GM21529 (cell line): ENCODE results near the gene STX17.
"Not testable (repeated sequence)": the region's sequence is repeated elsewhere in the genome, so short reads cannot be mapped to it uniquely, and the experiment has no call there.

Experiments
- ATAC-seq: cut with Tn5 transposase; IDR thresholded peaks from one replicate; pipeline ENCODE4 v1.9.1; 2021; ENCODE audit not compliant: unreplicated experiment

STX17 gene

DNA sequence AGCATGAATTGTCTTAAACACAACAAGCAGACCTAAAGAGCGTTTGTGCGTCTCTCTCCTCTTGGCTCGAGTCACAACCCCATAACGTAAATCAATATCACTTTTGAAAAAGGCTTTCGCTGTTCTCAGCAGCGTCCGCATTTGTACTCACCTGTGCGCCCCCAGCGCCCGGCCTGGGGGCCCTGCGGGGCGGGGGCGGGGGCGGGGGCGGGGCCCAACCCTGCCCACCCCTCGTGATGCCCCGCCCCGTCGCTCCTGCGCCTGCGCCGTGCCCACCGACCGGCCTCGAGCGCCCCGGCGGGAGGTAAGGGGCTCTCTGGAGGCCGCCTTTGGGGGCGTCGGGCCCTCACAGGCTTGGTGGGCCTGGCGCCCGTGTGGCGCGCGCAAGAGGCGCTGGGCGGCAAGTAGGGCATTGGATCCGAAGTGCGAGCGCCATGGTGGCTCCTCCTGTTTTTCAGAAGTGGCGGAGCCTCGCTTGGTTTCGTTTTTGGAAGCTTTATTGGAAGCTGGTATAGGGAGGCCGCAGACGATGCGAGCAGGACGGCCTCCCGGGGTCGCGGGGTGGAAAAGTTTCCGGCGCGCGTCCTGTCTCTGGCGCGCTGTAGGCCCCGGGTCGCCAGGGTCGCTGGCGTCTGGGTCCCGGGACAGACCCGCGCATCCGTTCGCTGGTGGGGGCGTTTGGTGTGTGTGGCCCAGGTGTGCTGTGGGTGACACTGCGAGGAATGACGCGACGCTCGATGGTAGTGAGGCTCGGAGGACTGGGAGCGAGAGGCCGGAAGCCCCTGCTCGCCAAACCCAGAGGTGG is at the start of gene STX17:
Gene STX17 (plus strand): TSS at position 252 of the 805 bp plus-strand sequence. CDS start 8,586 bp downstream, outside the sequence.
- ATAC-seq: peak; percentile 88

DNA sequence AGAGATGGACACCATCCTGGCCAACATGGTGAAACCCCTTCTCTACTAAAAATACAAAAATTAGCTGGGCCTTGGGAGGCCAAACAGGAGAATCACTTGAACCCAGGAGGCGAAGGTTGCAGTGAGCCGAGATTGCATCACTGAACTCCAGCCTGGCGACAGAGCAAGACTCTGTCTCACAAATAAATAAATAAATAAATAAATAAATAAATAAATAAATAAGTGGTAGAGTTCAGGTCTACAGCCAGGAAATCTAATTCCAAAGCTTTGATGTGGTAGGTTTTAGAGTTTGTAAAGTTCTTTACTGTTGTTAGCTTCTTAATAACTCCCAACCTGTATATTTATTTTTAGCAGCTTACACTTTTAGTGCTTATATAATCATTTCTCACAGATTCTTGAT is 48.9 kb upstream of the STX17 start:
- not testable (repeated sequence) for ATAC-seq

DNA sequence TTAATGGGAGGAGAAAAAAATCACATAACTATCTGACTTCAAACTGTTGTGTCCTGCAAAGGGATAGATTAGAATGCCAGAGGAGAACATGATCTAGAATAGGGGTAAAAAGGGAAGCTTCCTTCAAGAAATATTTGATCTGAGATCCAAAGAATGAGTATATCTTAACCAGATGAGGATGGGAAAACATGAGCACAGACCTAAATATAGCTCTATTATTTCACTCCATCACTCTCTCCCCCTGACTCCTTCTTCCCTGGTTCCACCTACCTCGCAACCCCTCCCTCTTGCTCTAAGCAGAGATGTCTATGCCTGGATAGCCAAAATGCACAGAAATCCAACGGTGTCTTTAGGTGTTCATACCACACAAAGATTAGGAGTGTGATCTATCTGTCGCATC is 48.4 kb upstream of the STX17 start:
- ATAC-seq: no peak

DNA sequence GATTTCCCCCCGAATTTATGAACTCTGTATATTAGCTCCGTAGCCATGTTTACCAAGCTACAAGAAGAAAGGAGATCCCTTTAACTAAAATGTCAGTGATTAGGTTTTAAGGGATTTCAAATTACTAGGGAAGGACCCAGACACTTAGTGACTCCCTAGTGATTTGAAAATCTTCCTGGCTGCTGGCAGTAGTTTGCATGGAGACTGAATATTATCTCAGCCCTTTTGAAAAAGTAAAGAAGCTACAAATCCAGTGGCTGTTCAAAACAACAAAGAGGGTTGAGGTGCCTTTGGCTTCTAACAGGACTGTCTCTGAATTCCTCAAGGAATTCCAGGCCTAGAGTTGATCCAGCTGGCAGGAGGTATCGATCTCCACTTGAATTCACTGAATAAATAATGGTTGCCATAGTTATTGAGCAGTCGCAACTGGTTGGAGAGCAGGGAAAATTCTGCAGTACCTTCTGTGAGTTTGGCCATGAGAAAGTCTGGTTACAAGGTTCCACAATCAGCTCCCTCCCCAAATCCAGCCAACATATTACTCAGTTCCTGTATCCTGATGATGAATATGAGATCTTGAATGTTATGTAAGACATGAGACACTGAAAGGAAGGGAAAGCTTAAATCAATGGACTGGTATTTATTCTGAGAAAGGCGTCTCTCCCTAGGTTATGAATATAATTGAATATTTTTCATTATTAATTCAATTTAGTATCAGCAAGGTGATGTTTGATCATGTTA is 47.0 kb upstream of the STX17 start:
- ATAC-seq: no peak

DNA sequence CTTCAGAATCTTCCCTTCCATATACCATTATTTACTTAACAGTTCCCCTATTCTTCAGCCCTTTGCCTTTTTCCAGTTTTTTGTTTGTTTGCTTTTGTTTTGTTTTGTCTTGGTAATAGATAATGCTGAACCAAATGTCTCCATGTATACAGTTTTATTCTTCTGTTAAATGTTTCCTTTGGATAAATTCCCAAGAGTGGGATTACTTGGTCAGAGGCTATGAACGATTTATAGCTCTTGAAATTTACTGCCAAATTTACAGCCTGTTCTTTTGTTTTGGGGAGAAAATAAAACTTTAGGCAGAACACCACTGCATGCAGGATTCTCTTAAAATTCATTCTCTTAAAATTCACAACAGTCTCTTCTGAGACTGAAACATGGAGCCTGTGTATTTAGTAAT is 46.2 kb upstream of the STX17 start:
- ATAC-seq: no peak

DNA sequence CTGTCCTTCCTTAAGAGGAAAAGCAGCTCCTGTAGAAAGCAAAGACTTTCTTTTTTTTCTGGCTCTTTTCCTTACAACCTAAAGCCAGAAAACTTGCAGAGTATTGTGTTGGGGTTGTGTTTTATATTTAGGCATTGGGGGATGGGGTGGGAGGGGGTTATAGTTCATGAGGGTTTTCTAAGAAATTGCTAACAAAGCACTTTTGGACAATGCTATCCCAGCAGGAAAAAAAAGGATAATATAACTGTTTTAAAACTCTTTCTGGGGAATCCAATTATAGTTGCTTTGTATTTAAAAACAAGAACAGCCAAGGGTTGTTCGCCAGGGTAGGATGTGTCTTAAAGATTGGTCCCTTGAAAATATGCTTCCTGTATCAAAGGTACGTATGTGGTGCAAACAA is 42.5 kb upstream of the STX17 start:
- ATAC-seq: no peak

DNA sequence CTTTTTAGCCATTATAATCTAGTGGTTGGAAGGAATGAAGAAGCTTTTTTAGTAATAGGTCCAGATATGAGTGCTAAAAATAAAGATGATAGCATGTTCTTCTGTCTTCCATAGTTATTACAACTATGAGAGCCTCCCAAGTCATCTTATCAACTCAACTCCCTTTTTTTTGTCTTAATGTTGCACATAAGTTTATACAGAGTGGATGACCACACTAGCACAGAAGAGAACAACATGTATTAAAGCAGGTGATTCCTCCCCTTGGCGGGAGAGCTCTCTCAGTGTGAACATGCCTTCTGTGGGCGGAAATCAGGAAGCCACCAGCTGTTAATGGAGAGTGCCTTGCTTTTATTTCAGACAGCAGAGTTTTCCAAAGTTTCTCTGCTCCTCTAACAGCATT is 40.1 kb upstream of the STX17 start:
- ATAC-seq: no peak

DNA sequence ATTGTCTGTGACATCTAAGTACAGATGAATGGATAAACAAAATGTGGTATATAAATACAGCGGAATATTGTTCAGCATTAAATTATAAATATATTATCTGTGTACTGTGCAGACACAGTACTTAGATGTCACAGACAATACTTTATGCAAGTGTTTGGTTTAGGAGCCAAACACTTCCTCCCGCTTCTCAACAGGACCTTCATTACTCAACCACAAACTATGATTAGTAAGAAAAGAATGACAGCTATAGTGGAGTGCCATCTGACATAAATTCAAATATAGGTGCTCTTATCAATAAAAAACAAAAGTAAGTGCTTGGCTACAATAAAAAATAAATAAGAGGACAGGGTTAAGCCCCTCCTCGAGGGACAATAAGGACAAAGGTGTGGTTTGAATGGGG is 38.9 kb upstream of the STX17 start:
- ATAC-seq: peak; percentile 25

DNA sequence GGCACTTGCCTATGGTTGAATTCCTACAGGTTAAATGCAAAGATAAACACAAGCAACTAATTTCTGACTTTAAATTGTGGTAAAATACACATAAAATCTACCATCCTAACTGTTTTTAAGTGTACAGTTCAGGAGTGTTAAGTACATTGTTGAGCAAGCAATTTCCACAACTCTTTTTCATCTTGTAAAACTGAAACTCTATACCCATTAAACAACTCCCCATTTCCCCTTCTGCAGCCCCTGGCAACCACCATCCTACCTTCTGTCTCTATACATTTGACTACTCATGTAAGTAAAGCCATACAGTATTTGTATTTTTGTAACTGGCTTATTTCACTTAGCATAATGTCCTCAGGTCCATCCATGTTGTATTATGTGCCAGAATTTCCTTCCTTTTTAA is 38.5 kb upstream of the STX17 start:
- ATAC-seq: peak; percentile 67

DNA sequence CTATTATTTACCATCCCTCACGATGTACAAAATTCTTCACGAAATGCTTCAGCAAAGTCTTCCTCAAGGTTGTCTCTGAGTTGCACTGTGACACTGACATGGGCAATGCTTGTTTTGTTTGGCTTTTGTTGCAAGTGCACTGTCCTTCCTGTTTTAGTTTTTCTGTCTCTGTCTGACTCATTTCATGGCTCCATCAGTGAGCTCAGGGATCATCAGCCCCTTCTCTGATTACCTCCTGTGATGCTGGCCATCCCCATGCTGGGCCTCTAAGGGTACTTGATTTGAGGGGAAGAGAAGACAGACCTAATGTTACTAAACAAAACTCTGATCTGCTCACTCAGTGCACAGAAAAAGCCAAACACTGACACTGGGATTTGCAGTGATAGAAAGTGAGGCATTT is 37.6 kb upstream of the STX17 start:
- ATAC-seq: peak; percentile 77

DNA sequence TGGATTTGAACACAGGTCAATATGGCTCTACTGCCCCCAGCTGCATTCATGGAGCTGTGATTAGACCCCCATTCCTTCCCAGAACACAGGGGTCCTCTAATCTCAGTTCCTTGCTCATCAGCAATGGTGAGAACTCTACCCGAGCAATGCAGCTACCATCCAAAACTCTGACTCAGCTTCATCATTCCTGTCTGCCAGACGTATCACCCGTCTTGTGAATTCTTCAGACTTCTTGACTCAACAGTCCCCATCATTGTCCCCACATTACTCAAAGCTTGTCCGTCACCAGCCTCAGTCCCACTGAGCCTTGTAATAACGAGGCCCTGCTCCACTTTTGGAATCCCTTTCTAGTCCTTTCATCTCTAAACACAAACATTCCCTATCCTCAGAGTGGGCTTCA is 36.3 kb upstream of the STX17 start:
- ATAC-seq: no peak

DNA sequence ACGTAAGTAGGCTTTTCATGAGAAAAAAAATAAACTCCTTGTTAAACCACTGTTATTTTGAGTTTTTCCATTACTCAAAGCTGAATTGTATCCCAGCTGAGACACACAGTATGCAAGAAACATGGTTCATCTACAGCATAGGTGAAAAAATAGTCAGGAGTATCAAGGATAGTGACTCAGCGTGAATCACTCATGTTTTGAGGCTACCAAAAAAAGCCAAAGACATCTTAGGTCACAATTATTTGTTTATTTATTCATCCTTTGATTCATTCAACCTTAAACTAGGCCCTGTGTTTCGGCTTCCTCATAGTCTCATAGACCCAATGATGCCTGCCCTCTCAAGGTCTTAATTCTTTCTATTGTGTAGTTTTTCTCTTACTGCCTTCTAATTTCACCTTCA is 32.9 kb upstream of the STX17 start:
- no peak for ATAC-seq

DNA sequence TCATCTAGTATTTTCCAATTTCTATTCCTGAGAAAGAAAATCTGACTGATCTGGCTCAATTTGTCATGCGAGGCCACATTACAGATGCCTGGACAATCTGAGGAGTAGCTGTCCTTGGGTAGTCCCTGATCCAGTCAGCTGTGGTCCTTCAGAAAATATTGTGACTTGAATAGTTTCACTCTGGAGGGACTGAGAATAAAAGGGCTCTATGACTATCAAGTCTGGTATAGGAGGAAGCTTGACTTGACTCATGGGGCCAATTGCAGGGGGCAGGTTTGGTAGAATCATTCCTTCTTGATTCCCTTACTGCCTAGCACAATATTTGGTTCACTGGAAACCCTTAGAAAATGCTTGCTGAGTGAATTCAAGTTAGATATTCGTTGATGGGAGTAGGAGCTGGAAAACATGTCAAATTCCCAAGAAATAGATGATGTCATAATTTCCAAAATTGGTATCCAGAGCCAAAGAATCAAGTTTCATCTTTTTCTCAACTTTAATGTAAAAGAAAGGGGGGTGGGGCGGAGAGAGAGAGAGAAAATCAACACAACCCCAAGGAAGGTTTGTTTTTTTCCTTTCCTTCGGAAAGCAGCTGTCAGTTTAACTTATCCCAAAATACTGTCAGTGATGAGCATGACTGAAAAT is 32.4 kb upstream of the STX17 start:
- no peak for ATAC-seq

DNA sequence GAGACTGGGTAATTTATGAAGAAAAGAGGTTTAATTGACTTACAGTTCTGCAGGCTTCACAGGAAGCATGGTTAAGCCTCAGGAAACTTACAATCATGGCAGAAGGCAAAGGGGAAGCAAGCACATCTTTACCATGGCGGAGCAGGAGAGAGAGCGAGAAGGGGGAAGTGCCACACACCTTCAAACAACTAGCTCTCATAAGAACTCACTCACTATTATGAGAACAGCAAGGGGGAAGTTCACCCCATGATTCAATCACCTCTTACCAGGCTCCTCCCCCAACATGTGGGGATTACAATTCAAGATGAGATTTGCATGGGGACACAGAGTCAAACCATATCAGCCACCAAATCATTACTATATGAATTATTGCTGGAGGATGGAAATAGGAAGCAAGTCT is 30.3 kb upstream of the STX17 start:
- no peak for ATAC-seq

DNA sequence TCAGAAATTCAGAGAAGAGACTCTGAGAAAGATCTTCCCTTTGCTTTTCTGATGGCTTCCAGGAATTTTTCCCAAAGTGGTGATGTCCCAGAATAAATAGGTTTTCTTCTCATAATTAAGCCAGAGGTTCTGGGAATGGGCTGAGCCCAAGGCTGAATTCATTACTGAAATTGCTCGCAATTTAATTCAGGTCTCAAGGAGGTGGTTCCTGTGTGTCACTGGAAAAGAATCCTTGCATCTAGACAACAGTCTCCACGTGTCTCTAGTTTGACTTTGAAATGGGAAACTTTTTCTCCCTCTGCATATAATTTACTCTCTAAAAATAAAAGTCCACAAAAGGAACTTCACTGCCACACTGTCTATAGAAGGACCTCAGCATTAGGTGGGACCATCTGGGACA is 27.8 kb upstream of the STX17 start:
- no peak for ATAC-seq

DNA sequence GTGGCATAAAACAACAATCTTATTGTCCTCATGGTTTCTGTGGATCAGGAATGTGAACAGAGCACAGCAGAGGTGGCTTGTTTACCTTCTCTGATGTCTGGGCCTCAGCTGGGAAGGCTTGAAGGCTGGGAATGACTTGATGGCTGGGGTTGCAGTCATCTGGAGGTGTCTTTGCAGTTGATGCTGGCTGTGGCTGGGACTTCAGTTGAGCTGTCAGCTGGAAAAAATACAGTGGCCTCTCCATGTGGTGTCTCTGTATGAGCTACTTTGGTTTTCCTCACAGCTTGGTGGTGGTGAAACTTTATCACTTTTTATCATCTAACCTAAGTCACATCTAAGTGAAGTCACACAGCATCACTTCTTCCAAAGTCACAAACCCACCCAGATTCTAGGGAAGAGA is 24.7 kb upstream of the STX17 start:
- ATAC-seq: no peak

DNA sequence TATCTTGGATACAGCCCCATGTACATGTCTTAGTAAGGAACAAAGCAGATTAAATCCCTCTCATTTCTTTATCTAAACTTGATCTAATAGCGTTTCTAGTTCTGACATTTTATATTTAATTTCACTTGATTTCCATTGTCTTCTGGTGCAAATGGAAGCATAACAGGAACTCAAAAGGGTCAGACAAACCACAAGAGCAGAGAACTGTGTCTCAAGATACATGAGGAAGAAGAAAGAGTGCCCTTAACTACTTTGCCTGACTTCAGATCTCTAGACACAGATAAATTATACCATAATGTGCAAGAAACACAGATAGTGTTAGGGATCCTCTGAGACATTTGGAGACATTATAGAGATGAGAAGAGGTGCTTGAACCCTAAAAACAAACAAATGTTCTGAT is 20.7 kb upstream of the STX17 start:
- no peak for ATAC-seq

DNA sequence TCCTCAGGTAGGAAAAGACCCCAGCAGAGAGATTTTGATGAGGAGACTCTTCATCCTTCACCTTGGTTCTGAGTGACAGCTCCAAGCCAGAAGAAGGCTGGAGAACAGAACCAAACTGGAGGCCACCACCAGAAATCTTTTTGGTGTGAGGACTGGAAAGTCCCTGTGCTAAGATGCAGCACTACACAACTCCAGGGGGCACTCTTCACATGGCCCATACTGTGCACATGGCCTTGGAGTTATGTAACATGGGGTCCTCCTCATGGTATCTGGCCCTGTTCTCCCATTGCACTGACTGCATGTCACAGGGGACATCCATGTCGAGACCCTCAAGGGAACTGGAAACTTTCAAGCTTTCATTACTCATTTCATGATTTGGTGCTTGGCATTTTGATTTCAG is 17.3 kb upstream of the STX17 start:
- ATAC-seq: no peak

DNA sequence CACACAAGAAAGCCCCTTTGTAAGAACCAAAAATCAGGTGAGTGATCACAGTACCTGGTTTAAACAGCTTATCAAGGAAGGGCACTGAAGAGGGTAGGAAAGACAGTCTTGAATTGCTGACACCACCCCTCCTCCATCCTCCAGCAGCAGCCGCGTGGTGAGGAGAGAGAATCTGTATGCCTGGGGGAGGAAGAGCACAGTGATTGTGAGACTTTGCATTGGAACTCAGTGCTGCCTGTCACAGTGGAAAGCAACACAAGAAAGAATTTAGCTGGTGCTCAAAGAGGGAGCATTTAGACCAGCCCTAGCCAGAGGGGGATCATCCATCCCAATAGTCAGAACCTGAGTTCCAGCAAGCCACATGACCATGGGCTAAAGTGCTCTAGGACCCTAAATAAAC is 11.6 kb upstream of the STX17 start:
- ATAC-seq: no peak

DNA sequence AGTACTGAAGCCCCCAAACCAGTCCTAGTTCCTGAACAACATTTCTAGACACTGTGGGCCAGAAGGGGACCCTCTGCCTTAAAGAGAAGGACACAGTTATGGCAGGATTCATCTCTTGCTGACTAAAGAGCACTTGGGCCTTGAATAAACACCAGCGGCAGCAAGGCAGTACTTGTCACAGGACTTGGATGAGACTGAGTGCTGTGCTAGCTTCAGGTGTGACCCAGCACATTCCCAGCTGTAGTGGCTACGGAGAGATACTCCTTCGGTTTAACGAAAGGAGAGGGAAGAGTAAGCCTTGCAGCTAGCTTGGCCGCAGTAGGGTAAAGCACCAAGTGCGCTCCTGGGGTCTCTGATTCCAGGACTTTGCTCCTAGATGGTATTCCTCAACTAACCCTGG is 10.9 kb upstream of the STX17 start:
- no peak for ATAC-seq

DNA sequence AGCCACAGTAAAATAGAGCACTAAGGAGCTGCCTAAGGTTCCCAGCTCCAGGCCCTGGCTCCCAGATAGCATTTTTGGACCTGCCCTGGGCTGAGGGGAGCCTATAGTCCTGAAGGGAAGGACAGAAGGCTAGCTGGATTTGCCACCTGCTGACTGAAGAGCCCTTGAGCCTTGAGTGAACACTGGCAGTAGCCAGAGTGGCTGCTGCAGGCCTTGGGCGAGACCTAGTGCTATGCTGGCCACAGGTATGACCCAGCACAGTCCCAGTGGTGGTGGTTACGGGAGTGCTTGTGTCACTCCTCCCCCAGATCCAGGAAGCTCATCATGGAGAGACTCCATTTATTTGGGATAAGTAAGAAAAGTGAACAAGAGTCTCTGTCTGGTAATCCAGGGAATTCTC is 10.3 kb upstream of the STX17 start:
- no peak for ATAC-seq

DNA sequence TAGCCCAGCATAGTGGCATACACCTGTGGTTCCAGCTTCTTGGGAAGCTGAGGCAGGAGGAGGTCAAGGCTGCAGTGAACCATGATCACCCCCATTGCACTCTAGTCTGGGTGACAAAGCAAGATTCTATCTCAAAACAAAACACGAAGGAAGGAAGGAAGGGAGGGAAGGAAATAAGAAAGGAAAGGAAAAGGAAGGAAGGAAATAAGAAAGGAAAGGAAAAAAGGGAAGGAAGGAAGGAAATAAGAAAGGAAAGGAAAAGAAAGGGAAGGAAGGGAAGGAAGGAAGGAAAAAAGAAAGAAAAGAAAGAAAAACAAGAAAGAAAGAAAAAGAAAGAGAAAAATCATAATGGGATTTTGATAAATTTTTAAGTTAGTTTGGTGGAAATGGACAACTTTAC is 3.1 kb upstream of the STX17 start:
- no peak for ATAC-seq
